Esophagus squamous epithelium (tissue), 5 donors: ENCODE measurements around the gene OSTF1. TPM values are rescaled to one million over a fixed set of nuclear protein-coding genes. Genes with fewer than 3 reads are reported as not detected.

ENCODE experiments used
- DNase-seq: peaks from one replicate; lab custom pipeline; 2025; lab: John Stamatoyannopoulos, UW
- H3K27ac ChIP-seq, 4 donors: fragments of 200-600 bp; sonication (generic); one replicate each; pipeline ENCODE4 v1.5.1; 2016 to 2019; ENCODE audit warnings: mild to moderate bottlenecking in 1 of 4
- H3K27me3 ChIP-seq, 4 donors: fragments of 200-600 bp; sonication (generic); 1 replicate in 3 of 4; 2 replicates in 1 of 4; pipeline versions ENCODE4 v1.5.1 to v1.6.0; 2017 to 2021; ENCODE audit warnings: antibody characterized with exemption in 1 of 4
- H3K36me3 ChIP-seq, 3 donors: fragments of 200-600 bp; sonication (generic); one replicate each; pipeline ENCODE4 v1.5.1; 2016 to 2019
- H3K4me1 ChIP-seq, 3 donors: fragments of 200-600 bp; sonication (generic); one replicate each; pipeline ENCODE4 v1.5.1; 2017 to 2019
- H3K4me3 ChIP-seq, 4 donors: fragments of 200-600 bp; sonication (generic); 1 replicate in 3 of 4; 2 replicates in 1 of 4; pipeline ENCODE4 v1.5.1; 2016 to 2019; ENCODE audit warnings: mild to moderate bottlenecking in 2 of 4, moderate library complexity in 1 of 4
- H3K9me3 ChIP-seq, 3 donors: fragments of 200-600 bp; sonication (generic); one replicate each; pipeline ENCODE4 v1.5.1; 2016 to 2019
- CTCF ChIP-seq, 6 experiments: fragments of 450-650 bp in 4 of 6; fragments of 200-600 bp in 2 of 6; sonication (generic) in 2 of 6; IDR thresholded peaks; one replicate each; pipeline ENCODE4 v1.5.1; 2016 to 2019; ENCODE audit warnings: antibody characterized with exemption in 6 of 6, mild to moderate bottlenecking in 4 of 6, moderate library complexity in 4 of 6
- POLR2A ChIP-seq, 4 donors: fragments of 450-650 bp; IDR thresholded peaks; one replicate each; pipeline ENCODE4 v1.6.1; 2017; ENCODE audit warnings: antibody characterized with exemption in 4 of 4, mild to moderate bottlenecking in 4 of 4, moderate library complexity in 3 of 4
- WGBS, 2 donors: methylation state at CpG; one replicate each; pipeline ENCODE4 v1.1.5; 2018; 5-methylcytosine and 5-hydroxymethylcytosine counted together
- intact Hi-C: fragments of 100-400 bp; cut with DNase I; formaldehyde crosslinking; loops from one replicate; pipeline ENCODE4 v1.15.0; 2022
- total RNA-seq, 4 donors: library from RNA; depleted of rRNA; stranded (reverse); fragments of >200 nt; gene quantifications; one replicate each; pipeline ENCODE4 v1.1.0, GENCODE V29; 2016
- donor health status: DM: yes; HTN: yes; CAD: no.

OSTF1 gene
- total RNA-seq, 4 donors from 2014 or later = 70.1 to 100 (median 86.0) TPM

GRCh38 chr9:75149841-75150241, 61.5 kb downstream of the OSTF1 start:
- no peak overlapping the region for H3K4me3 ChIP-seq
- no peaks in the 10 kb centered on the region for H3K27me3 ChIP-seq
- TF ChIP-seq CTCF (IDR thresholded peaks at IDR 0.05) (no peak), POLR2A (IDR thresholded peaks at IDR 0.05) (no peak)
- 45 to 63% methylated on average over 6 of the region's 6 CpGs for WGBS, 2 donors
- intact Hi-C loops = no loop called here
- H3K36me3 ChIP-seq = peaks cover 0 to 74% (median 5%) of the 10 kb centered on the region in 3 donors
- no peak for DNase-seq
- H3K27ac ChIP-seq = no peak overlapping the region
- H3K4me1 ChIP-seq = peaks cover 0 to 16% (median 7%) of the 10 kb centered on the region in 3 donors
- no peaks in the 10 kb centered on the region for H3K9me3 ChIP-seq

GRCh38 chr9:75150512-75150911, 62.2 kb downstream of the OSTF1 start:
- TF ChIP-seq CTCF (IDR thresholded peaks at IDR 0.05) = no peak
- no peak for TF ChIP-seq POLR2A (IDR thresholded peaks at IDR 0.05)
- intact Hi-C loops = no loop called here
- Histone ChIP-seq H3K27me3 (no peaks in the 10 kb centered on the region), H3K9me3 (no peaks in the 10 kb centered on the region), H3K4me1 (peaks cover 0 to 16% (median 7%) of the 10 kb centered on the region in 3 donors), H3K4me3 (no peak overlapping the region), H3K27ac (no peak overlapping the region), H3K36me3 (peaks cover 1 to 74% (median 2%) of the 10 kb centered on the region in 3 donors)
- 88 to 90% methylated on average over 2 to 4 of the region's 6 CpGs for WGBS, 2 donors
- DNase-seq = no peak

- Histone ChIP-seq H3K36me3 (peaks cover 0 to 72% (median 4%) of the 10 kb centered on the region in 3 donors), H3K4me1 (peaks cover 0 to 13% (median 7%) of the 10 kb centered on the region in 3 donors), H3K4me3 (no peak overlapping the region), H3K9me3 (no peaks in the 10 kb centered on the region), H3K27me3 (no peaks in the 10 kb centered on the region), H3K27ac (no peak overlapping the region)
- WGBS, 2 donors = 83 to 88% methylated on average over 3 to 5 of the region's 5 CpGs
- DNase-seq = no peak
- no peak for TF ChIP-seq POLR2A (IDR thresholded peaks at IDR 0.05)
- TF ChIP-seq CTCF (IDR thresholded peaks at IDR 0.05) = no peak
- intact Hi-C loops = no loop called here
Observed at GRCh38 chr9:75152416-75152815, 64.1 kb downstream of the OSTF1 start.

GRCh38 chr9:75156858-75157257, 68.5 kb downstream of the OSTF1 start:
- TF ChIP-seq CTCF (IDR thresholded peaks at IDR 0.05) = no peak
- no peak for TF ChIP-seq POLR2A (IDR thresholded peaks at IDR 0.05)
- Histone ChIP-seq H3K4me3 (no peak overlapping the region), H3K9me3 (no peaks in the 10 kb centered on the region), H3K27me3 (no peaks in the 10 kb centered on the region), H3K27ac (no peak overlapping the region), H3K4me1 (no peaks in the 10 kb centered on the region), H3K36me3 (peaks cover 0 to 61% (median 4%) of the 10 kb centered on the region in 3 donors)
- WGBS, 2 donors = 0 to 30% methylated on average over 1 of the region's 1 CpG
- intact Hi-C loops = no loop called here
- no peak for DNase-seq

GRCh38 chr9:75161116-75161857, 73.0 kb downstream of the OSTF1 start:
- H3K4me1 ChIP-seq = no peaks in the 10 kb centered on the region
- WGBS, 2 donors = 85 to 89% methylated on average over 2 of the region's 2 CpGs
- no peak for DNase-seq
- no peak overlapping the region for H3K27ac ChIP-seq
- no peaks in the 10 kb centered on the region for H3K9me3 ChIP-seq
- intact Hi-C loops = no loop called here
- no peaks in the 10 kb centered on the region for H3K27me3 ChIP-seq
- TF ChIP-seq POLR2A (IDR thresholded peaks at IDR 0.05) (no peak), CTCF (IDR thresholded peaks at IDR 0.05) (no peak)
- no peak overlapping the region for H3K4me3 ChIP-seq
- peaks cover 0 to 61% (median 0%) of the 10 kb centered on the region in 3 donors for H3K36me3 ChIP-seq
